Smooth muscle cell of the brain vasculature (primary cell): Measurements from ENCODE around the gene LRRFIP1.
"Not testable (repeated sequence)": the region's sequence is repeated elsewhere in the genome, so short reads cannot be mapped to it uniquely, and the experiment has no call there.

ENCODE experiments used
- DNase-seq: peaks from one replicate; pipeline ENCODE4 v3.0.0-alpha.2; 2012; ENCODE audit warnings: low read depth, low spot score

Gene LRRFIP1, protein sequence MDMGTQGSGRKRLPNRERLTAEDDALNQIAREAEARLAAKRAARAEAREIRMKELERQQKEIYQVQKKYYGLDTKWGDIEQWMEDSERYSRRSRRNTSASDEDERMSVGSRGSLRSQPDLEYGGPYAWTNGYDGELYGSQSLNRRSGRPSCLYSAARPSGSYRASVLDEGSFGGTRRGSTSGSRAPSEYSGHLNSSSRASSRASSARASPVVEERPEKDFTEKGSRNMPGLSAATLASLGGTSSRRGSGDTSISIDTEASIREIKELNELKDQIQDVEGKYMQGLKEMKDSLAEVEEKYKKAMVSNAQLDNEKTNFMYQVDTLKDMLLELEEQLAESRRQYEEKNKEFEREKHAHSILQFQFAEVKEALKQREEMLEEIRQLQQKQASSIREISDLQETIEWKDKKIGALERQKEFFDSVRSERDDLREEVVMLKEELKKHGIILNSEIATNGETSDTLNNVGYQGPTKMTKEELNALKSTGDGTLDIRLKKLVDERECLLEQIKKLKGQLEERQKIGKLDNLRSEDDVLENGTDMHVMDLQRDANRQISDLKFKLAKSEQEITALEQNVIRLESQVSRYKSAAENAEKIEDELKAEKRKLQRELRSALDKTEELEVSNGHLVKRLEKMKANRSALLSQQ

DNA sequence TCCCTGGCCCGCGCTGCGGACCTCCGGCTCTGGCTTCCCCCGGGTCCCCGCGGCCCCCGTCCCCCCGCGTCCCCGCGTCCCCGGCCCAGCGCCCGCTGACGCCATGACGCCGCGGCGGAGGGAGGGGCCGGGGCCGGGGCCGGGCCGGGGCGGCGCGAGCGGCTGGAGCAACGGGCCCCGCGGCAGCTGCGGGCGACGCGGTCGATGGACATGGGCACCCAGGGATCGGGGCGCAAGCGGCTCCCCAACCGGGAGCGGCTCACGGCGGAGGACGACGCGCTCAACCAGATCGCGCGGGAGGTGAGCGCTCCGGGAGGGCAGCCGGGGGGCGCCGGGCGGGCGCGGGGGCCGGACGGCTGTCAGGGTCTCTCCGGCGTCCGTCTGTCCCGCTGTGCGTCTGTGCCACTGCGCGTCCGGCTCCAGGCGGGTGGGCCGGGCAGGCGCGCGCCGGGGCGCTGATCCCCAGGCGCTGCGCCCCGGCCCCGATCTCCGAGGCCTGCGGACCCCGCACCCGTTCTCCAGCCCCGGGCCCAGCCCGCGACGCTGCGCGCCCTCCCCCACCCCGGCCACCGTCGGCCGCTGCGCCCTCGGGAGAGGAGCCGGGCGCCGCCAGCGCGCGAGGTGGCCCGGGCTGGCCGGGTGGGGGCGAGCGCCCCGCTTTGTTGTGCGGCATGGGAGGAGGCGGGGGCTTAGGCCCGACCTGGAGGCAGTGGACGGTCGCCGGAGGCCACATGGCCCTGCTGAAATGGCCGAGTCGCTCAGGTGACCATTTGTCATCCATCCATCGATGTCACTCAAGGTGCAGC, at the start of gene LRRFIP1:
Gene LRRFIP1, plus strand, starts transcription at position 147 of the 806 bp plus-strand sequence. Its CDS starts 58 bp downstream, at position 205.
- no peak for DNase-seq

- no peak for DNase-seq
These were observed 49.2 kb upstream of the LRRFIP1 start for GRCh38 chr2:237577956-237578870.

GRCh38 chr2:237581326-237581725, 46.1 kb upstream of the LRRFIP1 start:
- DNase-seq = no peak

DNA sequence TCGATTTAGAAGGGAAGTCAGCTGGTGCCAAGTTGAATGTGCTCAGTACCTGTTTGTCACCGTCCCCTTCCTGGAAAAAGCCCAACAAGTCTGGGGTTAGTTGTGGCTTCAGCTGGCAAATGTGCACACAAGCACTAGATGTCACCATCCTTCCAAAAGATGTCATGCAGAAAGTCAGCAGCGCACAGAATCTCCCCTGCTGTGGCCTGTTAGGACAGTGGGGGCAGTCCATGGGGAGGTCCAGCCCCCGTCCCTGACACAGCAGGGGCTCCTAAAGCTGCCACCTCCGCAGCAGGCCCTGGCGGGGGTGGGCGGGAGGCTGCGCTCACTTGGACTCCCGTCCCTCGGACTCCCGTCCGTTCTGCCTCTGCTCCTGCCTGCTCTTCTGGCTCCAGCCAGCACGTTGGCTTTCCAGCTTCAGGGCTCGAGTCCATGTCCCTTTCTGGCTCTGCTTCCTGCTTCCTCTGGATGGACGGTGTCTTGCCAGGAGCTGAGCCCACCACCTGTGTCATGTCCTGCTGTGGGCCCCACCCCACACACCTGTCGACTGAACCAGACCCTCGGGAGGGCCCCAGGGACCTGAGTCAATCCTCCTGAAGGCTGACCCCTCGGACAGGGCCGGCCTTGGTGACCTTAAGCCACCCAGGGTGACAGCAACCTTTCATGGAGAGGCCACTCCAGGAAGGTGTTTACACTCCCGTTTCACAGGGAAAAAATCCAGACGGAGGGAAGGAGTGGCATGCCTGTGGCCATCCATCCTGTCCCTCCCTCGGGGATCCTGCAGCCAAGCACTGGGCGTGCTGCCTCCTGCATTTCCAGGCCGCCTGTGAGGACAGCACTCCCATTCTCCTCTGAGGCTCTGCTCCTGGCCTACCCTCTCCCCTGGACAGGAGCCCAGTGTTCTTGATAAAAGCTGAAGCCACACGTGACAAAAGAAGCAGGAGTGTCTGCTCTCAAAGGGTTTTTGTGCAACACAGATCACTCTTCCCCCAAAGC, 45.3 kb upstream of the LRRFIP1 start:
- no peak for DNase-seq

GRCh38 chr2:237583385-237584295, 43.7 kb upstream of the LRRFIP1 start:
- no peak for DNase-seq

- DNase-seq = no peak
These were observed 41.7 kb upstream of the LRRFIP1 start for GRCh38 chr2:237585590-237586221.

GRCh38 chr2:237588044-237588696, 39.2 kb upstream of the LRRFIP1 start:
- no peak for DNase-seq

- DNase-seq = no peak
These were observed 36.9 kb upstream of the LRRFIP1 start, which contains the start of gene RAB17 for GRCh38 chr2:237590272-237591140. Gene RAB17, minus strand, starts transcription at chr2:237590734. Its CDS starts 4,580 bp downstream, at chr2:237586154.

GRCh38 chr2:237591141-237591881, 36.1 kb upstream of the LRRFIP1 start:
- DNase-seq = no peak

GRCh38 chr2:237592425-237592980, 34.9 kb upstream of the LRRFIP1 start:
- no peak for DNase-seq

DNA sequence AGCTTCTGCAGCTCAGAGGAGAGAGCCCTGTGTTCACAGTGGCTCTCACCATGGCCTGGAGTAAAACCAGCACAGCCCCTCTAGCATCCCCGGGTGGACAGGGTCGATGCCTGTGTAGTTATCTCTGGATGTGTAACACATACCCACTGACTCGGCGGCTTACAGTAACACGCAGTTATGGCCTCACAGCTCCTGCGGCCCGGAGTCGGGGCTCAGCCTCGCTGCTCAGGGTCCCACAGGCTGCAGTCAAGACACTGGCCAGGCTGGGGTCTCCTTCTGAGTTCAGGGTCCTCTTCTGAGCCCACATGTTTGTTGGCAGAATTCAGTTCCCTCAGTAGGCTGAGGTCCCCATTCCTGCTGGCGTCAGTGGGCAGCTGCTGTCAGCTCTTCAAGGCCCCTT, 34.4 kb upstream of the LRRFIP1 start:
- DNase-seq = no peak

DNA sequence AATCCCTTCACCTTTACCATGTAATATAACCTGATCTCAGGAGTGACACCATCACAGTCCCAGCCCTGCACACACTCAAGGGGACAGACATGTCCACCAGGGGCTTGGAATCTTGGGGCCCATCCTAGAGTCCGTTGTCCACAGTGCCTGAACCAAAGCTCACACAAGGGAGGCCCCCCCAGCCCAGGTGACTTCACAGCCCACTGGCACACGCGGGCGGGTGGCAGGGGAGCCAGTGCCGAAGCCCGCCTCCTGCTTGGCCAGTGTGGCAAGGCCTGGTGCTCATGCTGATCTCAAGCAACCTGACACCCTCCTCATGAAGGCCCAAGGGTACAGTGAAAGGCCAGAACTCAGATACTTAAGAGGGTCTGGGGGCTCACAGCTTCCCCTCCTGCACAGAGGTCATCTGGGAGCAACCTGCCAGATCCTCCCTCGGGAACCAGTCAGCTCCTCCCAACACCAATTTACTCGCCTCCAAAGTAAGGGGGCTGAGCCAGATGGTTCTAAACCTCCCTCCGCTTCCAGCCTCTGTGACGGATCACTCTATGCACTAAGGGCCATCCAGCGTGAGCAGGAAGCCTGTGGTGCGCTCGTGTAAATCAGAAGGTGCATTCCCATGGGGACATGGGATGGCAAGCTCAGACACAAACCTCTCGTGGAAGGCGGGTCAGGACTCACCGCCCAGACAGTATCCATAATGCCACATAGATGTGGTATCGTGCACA, 33.6 kb upstream of the LRRFIP1 start:
- no peak for DNase-seq

DNA sequence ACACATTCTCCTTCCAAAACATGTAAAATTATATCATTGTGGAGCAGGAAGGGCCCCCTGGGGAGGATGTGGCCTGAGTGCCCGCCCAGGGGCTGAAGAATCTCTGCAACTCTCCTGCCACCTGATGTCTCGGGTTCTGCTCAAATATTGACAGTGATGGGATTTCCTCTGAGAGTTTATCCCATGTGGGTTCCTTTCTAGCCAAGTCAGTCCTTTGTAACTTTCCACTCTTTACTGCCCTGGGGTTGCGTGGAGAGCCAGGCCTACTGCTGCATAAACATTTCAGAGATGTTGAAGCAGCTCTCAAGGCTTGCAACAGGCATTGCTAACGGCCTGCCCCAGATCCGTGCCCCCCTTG, 32.9 kb upstream of the LRRFIP1 start:
- no peak for DNase-seq

GRCh38 chr2:237595829-237596519, 31.4 kb upstream of the LRRFIP1 start:
- DNase-seq = not testable (repeated sequence)
